ENCODE results near the gene PPFIBP1. TPM values are rescaled to one million over a fixed set of nuclear protein-coding genes. Genes with fewer than 3 reads are reported as not detected.
"Not testable (repeated sequence)": the region's sequence is repeated elsewhere in the genome, so short reads cannot be mapped to it uniquely, and the experiment has no call there.

PPFIBP1 gene
- total RNA-seq, 1 donor from 2014 or later, result 81.5 TPM

DNA sequence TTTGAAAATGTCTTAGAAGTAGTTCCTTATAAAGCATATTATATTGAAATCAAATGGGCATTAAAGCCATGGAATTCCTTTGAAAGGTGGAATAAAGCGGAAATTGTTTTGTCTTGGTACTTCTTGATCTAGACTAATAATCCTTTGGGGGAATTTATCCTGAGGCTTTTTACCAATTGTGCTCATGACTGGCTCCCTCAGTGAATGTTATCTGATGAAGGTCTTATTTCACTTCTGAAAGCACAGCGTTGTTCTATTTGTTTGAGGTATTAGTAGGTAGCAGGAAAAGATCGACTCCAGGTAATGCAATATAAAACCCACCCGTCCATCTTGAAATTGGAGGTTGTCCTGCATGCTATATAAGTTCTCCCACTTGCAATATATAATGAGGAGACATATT, 64.8 kb downstream of the PPFIBP1 start:
- no peak for DNase-seq (ENCODE audit: low read depth)
- no peak overlapping the region for H3K4me3 ChIP-seq (ENCODE audit: low read depth, low read length)
- TF ChIP-seq, protein P1, sequence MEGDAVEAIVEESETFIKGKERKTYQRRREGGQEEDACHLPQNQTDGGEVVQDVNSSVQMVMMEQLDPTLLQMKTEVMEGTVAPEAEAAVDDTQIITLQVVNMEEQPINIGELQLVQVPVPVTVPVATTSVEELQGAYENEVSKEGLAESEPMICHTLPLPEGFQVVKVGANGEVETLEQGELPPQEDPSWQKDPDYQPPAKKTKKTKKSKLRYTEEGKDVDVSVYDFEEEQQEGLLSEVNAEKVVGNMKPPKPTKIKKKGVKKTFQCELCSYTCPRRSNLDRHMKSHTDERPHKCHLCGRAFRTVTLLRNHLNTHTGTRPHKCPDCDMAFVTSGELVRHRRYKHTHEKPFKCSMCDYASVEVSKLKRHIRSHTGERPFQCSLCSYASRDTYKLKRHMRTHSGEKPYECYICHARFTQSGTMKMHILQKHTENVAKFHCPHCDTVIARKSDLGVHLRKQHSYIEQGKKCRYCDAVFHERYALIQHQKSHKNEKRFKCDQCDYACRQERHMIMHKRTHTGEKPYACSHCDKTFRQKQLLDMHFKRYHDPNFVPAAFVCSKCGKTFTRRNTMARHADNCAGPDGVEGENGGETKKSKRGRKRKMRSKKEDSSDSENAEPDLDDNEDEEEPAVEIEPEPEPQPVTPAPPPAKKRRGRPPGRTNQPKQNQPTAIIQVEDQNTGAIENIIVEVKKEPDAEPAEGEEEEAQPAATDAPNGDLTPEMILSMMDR (conservative IDR thresholded peaks at IDR 0.05; ENCODE audit: low read depth, low read length), result no peak

DNA sequence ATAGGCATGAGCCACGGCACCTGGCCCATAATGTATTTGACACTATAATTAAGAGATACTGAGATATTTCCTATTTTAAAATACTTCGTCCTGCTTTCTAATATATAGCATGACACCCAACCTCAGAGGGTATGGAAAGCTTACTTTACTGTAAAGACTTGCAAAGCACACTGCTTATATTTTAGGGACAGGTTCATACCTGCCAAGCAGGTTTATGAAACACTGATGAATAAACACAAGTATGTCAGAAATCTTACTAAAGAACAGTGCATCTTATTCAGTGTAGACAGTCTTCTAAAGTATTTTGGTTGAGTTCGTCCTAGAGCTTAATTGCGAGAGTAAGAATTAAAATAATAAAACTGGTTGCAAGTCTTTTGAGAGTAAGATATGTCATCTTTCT, 65.4 kb downstream of the PPFIBP1 start:
- TF ChIP-seq, protein P1 (conservative IDR thresholded peaks at IDR 0.05; ENCODE audit: low read depth, low read length), result no peak
- no peak for DNase-seq (ENCODE audit: low read depth)
- no peak overlapping the region for H3K4me3 ChIP-seq (ENCODE audit: low read depth, low read length)

DNA sequence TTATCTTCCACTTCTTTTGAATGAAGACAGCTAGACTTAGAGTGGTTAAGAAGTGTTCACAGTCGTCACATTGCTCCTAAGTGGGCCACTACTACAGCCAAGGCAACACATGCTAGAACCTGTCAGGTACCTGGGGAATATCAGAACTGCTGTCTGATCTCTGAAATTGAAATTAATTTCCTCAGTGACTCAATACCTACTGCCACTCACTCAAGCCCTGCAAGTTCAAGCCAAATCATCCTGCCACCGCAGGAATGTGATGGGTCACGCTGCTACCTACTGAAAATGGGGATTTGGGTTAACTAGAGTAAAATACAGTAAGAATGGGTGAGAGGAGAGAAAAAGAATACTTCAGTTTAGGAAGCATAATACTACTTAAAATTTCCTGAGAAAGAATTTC, 67.7 kb downstream of the PPFIBP1 start:
- not testable (repeated sequence) for DNase-seq (ENCODE audit: low read depth); H3K4me3 ChIP-seq (ENCODE audit: low read depth, low read length)

DNA sequence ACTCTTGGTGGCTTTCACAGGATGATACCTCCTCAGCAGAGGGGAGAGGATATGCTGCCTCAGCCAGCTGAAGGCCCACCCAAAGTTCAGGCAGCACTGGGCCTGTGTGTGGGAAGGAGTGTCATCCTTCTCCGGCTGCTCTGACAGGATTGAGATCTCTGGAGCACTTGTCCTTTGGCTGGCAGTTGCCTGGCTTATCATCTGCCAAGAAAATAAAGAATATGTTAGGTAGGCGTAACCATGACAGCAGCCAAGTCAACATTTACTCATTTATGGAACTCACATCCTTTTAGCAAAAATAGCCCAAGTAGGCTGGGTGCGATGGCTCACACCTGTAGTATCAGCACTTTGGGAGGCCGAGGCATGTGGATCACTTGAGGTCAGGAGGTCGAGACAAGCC, 68.5 kb downstream of the PPFIBP1 start:
- no peak for DNase-seq (ENCODE audit: low read depth)
- TF ChIP-seq, protein P1 (conservative IDR thresholded peaks at IDR 0.05; ENCODE audit: low read depth, low read length), result no peak
- H3K4me3 ChIP-seq (ENCODE audit: low read depth, low read length), result no peak overlapping the region

DNA sequence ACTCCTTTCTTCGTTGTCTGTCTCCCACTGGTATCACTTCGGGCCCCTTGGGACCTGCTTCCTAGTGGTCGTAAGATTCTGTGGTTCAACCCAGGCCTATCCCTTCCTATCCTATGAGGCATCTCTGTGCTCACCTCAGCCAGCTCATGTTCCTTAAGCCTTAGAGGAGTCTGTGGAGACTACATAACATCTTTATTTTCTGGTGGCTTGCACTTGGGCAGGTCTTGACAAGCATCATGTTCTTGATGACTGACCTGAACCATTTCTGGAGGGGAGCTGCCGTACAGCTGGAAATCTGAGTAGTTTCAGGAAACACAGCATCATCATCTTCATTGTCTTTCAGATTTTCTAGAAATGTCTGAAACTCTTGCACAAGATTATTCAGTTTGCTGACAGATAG, 69.3 kb downstream of the PPFIBP1 start:
- no peak for DNase-seq (ENCODE audit: low read depth)
- no peak overlapping the region for H3K4me3 ChIP-seq (ENCODE audit: low read depth, low read length)
- TF ChIP-seq, protein P1 (conservative IDR thresholded peaks at IDR 0.05; ENCODE audit: low read depth, low read length), result no peak

DNA sequence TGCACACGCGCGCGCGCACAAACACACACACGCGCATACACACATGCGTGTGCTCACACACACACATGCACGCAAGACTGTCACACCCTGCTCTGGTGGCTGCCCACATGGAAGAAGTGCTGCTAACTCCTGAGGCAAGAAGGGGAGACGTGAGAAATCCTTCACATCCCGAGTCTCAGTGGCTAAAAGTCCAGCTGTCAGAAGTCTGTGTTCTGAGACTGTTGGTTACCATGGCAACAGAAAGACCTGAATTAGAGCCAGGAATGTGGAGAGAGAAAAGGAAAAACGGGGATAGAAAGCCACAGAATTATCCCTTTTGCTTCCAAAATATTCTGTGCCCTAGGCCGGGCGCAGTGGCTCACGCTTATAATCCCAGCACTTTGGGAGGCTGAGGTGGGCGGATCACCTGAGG, 71.2 kb downstream of the PPFIBP1 start:
- no peak for DNase-seq (ENCODE audit: low read depth)
- TF ChIP-seq, protein P1 (conservative IDR thresholded peaks at IDR 0.05; ENCODE audit: low read depth, low read length), result no peak
- no peak overlapping the region for H3K4me3 ChIP-seq (ENCODE audit: low read depth, low read length)

DNA sequence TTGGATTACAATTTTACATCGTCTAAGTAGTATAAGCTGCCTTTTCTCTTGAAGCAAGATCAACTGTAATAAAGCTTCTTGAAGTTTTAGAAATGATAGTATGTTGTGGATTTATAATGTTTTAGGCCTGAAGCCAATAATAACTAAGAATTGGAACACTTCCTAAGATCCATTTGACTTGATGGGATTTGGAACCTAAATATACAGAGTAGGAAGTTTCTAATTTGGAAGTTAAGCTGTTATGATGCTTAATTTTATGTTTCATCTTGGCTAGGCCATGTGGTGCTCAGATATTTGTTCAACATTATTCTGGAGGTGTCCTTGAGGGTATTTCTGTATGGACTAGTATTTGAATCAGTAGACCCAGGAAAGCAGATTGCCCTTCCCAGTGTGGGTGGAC, 74.9 kb downstream of the PPFIBP1 start:
- not testable (repeated sequence) for DNase-seq (ENCODE audit: low read depth); H3K4me3 ChIP-seq (ENCODE audit: low read depth, low read length)

DNA sequence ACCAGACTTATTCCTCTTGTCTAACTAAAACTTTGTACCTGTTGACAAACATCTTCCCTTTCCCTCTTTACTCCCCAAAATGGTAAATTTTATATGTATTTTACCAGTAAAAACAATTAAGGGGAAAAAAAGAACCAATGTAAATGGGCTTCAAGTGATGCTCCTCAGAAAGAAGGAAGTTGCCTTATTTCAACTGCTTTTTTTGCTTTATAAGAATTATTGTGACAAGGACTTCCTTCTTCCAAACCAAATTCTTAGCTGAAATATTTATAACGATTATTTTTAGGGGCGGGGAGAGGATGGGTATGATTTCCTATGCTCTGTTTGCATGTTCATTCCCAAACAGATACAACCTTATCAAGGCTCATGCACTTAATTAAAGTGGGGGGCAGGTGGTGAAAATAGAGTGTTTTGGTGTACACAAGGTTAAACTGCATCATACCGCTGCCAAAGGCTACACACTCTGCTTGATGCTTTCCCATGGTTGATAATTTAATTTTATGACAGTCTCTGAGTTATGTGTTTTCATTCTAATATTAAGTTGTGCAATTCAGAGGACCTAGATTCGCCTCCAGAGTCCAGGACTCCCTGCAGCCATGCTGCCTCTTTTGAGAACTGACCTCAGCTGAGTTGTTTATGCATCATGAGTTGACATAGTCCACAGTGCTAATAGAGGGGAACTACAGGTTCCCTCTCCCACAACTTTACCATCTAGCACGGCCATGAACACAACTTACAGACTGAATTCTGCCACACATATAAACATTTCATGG, 77.2 kb downstream of the PPFIBP1 start:
- H3K4me3 ChIP-seq (ENCODE audit: low read depth, low read length), result not testable (repeated sequence)

More for the DNA sequence above, 77.2 kb downstream of the PPFIBP1 start:
- not testable (repeated sequence) for DNase-seq (ENCODE audit: low read depth)
